ENCODE measurements around the gene ALX3. TPM values are rescaled to one million over a fixed set of nuclear protein-coding genes. Genes with fewer than 3 reads are reported as not detected.
A peak's percentile ranks its signal among the peaks of the same experiment; 100 is the strongest.

ALX3 gene
- total RNA-seq, 4 donors from 2014 or later = not detected

DNA sequence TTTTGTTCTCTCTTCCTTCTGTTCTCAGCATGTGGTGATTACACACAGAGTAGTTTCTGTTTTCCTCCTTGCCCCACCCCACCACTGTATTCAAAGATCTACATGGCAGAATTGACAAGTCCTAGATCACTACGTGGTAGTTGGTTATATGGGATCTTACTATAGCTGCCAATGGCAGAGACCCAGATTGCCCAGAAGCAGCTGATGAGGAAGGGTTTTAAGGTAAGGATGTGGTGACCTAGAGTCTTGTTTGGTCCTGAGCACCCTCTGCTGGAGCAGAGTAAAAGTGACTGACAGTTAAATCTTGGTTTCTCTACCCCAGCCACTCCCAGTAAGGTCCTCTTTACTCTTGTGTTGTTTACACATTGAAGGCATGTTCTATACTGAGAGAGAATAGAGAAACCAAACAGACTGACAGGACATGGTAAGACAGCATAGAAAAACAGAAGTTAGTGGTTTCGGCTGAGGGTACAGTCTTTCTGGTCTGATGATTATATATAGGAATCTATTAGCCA is 58.9 kb downstream of the ALX3 start:
- Histone ChIP-seq H3K27me3 (no peaks in the 10 kb centered on the region), H3K9me3 (no peaks in the 10 kb centered on the region), H3K4me3 (replicated peaks in 1 of 3) (no peak overlapping the region), H3K27ac (no peak overlapping the region), H3K4me1 (peaks cover 12% of the 10 kb centered on the region in 2 donors), H3K36me3 (peaks cover 63% of the 10 kb centered on the region in 2 donors)
- no peak for DNase-seq
- 69 to 70% methylated on average over 2 of the region's 2 CpGs for WGBS, 2 donors
- intact Hi-C loops (cut with DNase I) = no loop called here
- TF ChIP-seq, protein P1, sequence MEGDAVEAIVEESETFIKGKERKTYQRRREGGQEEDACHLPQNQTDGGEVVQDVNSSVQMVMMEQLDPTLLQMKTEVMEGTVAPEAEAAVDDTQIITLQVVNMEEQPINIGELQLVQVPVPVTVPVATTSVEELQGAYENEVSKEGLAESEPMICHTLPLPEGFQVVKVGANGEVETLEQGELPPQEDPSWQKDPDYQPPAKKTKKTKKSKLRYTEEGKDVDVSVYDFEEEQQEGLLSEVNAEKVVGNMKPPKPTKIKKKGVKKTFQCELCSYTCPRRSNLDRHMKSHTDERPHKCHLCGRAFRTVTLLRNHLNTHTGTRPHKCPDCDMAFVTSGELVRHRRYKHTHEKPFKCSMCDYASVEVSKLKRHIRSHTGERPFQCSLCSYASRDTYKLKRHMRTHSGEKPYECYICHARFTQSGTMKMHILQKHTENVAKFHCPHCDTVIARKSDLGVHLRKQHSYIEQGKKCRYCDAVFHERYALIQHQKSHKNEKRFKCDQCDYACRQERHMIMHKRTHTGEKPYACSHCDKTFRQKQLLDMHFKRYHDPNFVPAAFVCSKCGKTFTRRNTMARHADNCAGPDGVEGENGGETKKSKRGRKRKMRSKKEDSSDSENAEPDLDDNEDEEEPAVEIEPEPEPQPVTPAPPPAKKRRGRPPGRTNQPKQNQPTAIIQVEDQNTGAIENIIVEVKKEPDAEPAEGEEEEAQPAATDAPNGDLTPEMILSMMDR (IDR thresholded peaks at IDR 0.05) = peak in 4 of 6 experiments; percentile 34 to 47 (median 37)
- TF ChIP-seq POLR2A (IDR thresholded peaks at IDR 0.05) = no peak

Other genes starting within 250 kb of the ALX3 start
- gene CSF1, start 159.8 kb downstream of the ALX3 start, total RNA-seq = 100 to 1,000 TPM in 1 of 4 donors, 10 to 100 TPM in 3; 33.5 to 127 (median 62.3) TPM
- 100 to 1,000 TPM in 3 of 4 donors, 10 to 100 TPM in 1; 90.3 to 200 (median 118) TPM for gene AHCYL1, start 85.9 kb downstream of the ALX3 start, total RNA-seq
- gene STRIP1, start 36.0 kb downstream of the ALX3 start, total RNA-seq = 10 to 100 TPM; 36.2 to 63.4 (median 45.2) TPM
- gene UBL4B, start 41.8 kb upstream of the ALX3 start, total RNA-seq = under 1 TPM in 1 of 4 donors, not detected in 3; 0.27 TPM
- gene SLC6A17, start 79.8 kb upstream of the ALX3 start, total RNA-seq = under 1 TPM; under 0.01 to 0.49 (median 0.18) TPM
- 10 to 100 TPM in 1 of 4 donors, 1 to 10 TPM in 3; 3.8 to 12.5 (median 4.6) TPM for gene KCNC4, start 139.6 kb upstream of the ALX3 start, total RNA-seq

Data from thyroid gland (tissue), 4 donors.